Testis (tissue), 3 donors: ENCODE results near the gene OR1F1. TPM values are rescaled to one million over a fixed set of nuclear protein-coding genes. Genes with fewer than 3 reads are reported as not detected.
A peak's percentile ranks its signal among the peaks of the same experiment; 100 is the strongest.

Experiments
- DNase-seq: peaks from one replicate; pipeline ENCODE4 v3.0.0-alpha.2; 2019
- H3K27ac ChIP-seq, 2 donors: fragments of 200-600 bp; sonication (generic); one replicate each; pipeline ENCODE4 v1.5.1; 2019
- H3K27me3 ChIP-seq: fragments of 200-600 bp; sonication (generic); one replicate; pipeline ENCODE4 v1.5.1; 2019
- H3K36me3 ChIP-seq: fragments of 200-600 bp; sonication (generic); one replicate; pipeline ENCODE4 v1.5.1; 2017; ENCODE audit warnings: low read depth; ENCODE audit errors: missing control alignments
- H3K4me1 ChIP-seq: fragments of 200-600 bp; sonication (generic); one replicate; pipeline ENCODE4 v1.5.1; 2019
- H3K4me3 ChIP-seq, 2 donors: fragments of 200-600 bp; sonication (generic); one replicate each; pipeline ENCODE4 v1.5.1; 2017 to 2019
- H3K9me3 ChIP-seq: fragments of 200-600 bp; sonication (generic); one replicate; pipeline ENCODE4 v1.5.1; 2017
- POLR2A ChIP-seq: fragments of 450-650 bp; IDR thresholded peaks from one replicate; pipeline ENCODE4 v1.6.1; 2017; ENCODE audit warnings: antibody characterized with exemption, mild to moderate bottlenecking, moderate library complexity
- WGBS, 2 donors: methylation state at CpG; one replicate each; pipeline ENCODE4 v1.1.5; 2018; 5-methylcytosine and 5-hydroxymethylcytosine counted together
- intact Hi-C: fragments of 100-400 bp; cut with DNase I; formaldehyde crosslinking; loops from one replicate; pipeline ENCODE4 v1.15.1; 2023; ENCODE audit warnings: low total_unique reads
- polyA plus RNA-seq: library from polyadenylated mRNA; stranded (reverse); fragments of 350-450 nt; fragmentation: Illumina TruSeq; extraction: RNeasy Lipid Tissue Mini Kit (QIAGEN cat#74804); gene quantifications from one replicate; pipeline ENCODE4 v1.2.3, GENCODE V29; 2014; ENCODE audit warnings: low read depth, low replicate concordance; ENCODE audit not compliant: insufficient read depth
- total RNA-seq, 2 donors: library from RNA; depleted of rRNA; stranded (reverse); fragments of >200 nt; gene quantifications; one replicate each; pipeline ENCODE4 v1.2.3, GENCODE V29; 2016
- TF ChIP-seq, protein P1 (sequence below), 3 experiments: fragments of 450-650 bp in 2 of 3; fragments of 200-600 bp in 1 of 3; sonication (generic) in 1 of 3; IDR thresholded peaks; one replicate each; pipeline ENCODE4 v1.5.1; 2016 to 2019; ENCODE audit warnings: antibody characterized with exemption in 3 of 3, mild to moderate bottlenecking in 2 of 3, moderate library complexity in 1 of 3

OR1F1 gene
- total and polyA plus RNA-seq, 3 donors from 2014 or later, result not detected

DNA sequence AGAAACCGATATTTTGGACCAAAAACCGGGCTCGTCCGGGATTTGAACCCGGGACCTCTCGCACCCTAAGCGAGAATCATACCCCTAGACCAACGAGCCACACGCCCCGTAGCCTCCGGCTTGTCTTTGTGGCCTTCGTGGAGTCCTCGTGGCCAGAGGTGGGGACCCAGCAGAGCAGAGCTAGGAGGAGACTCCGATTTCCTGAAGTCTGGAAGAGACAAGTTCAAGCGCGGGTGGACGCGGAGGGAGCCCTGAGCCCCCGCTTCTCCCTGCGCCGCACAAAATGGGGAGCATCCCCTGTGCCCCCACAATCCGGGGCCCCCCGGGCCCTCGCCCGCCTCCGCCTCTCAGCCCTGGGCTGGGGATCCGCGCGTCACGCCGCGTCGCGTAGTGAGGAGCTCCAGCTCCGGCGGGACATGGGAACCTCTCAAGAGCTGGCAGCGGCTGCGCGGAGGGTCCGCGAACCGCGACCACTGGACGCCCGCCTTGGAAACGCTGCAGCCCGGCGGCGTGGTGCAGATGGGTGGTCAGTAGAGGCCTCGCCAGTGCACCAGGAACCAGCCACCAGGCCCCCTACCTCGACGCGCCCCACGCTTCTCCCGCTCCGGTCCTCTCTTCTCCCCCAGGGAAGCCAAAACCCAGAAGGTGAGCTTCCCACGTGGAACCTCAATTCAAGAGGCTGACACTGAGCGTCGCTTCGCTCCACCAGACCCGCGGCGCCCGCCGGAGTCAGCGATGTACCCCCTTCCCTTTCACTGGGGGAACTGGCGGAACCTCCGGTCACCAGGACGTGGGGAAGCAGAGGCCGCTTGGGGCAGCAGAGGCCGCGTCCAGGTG, 5.2 kb upstream of the OR1F1 start:
- DNase-seq, result no peak
- WGBS, 2 donors, result 2 to 3% methylated on average over 26 to 72 of the region's 72 CpGs
- Histone ChIP-seq H3K9me3 (no peaks in the 10 kb centered on the region), H3K4me3 (peak overlapping the region; percentile 31 to 34), H3K27ac (no peak overlapping the region), H3K4me1 (peaks cover 5% of the 10 kb centered on the region), H3K27me3 (peaks cover 8% of the 10 kb centered on the region), H3K36me3 (no peaks in the 10 kb centered on the region)
- TF ChIP-seq, protein P1, sequence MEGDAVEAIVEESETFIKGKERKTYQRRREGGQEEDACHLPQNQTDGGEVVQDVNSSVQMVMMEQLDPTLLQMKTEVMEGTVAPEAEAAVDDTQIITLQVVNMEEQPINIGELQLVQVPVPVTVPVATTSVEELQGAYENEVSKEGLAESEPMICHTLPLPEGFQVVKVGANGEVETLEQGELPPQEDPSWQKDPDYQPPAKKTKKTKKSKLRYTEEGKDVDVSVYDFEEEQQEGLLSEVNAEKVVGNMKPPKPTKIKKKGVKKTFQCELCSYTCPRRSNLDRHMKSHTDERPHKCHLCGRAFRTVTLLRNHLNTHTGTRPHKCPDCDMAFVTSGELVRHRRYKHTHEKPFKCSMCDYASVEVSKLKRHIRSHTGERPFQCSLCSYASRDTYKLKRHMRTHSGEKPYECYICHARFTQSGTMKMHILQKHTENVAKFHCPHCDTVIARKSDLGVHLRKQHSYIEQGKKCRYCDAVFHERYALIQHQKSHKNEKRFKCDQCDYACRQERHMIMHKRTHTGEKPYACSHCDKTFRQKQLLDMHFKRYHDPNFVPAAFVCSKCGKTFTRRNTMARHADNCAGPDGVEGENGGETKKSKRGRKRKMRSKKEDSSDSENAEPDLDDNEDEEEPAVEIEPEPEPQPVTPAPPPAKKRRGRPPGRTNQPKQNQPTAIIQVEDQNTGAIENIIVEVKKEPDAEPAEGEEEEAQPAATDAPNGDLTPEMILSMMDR (IDR thresholded peaks at IDR 0.05), result no peak
- TF ChIP-seq POLR2A, result no peak
- intact Hi-C loops, result no loop called here

DNA sequence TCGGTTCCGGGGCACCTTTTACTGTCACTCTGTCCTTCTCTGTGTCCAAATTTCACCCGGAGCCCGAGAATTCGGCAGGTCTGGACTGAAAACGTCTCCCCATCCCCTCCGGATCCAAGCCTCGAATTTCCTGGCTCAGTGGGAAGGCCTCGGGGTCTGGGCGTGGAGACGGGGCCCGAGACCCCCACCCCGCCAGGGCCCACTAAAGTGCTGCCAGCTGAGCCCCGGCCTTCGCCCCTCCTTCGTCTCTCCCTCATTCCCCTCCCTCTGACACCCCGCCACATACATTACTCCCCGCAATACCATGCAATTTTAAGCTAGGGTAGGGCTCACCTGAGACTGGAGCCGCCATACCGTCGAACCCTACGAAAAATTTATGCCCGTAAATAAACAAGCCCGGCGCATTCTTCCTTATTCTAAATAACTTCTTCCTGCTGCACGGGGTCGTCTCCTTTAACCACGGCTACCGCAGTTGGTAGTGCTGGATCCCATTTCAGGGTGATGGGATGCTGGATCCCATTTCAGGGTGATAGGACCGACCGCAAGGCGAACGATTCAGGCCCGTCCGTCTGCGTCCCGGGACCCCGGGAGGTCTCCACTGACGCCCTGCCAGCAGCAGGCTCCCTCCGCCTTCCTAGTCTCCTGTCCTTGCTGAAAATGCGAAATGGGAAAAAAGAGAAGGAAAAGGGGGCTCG, 4.4 kb upstream of the OR1F1 start:
- no peaks in the 10 kb centered on the region for H3K36me3 ChIP-seq
- TF ChIP-seq POLR2A, result no peak
- TF ChIP-seq, protein P1 (IDR thresholded peaks at IDR 0.05), result no peak
- intact Hi-C loops, result no loop called here
- H3K4me3 ChIP-seq, result peak overlapping the region; percentile 31 to 34
- peaks cover 8% of the 10 kb centered on the region for H3K27me3 ChIP-seq
- H3K9me3 ChIP-seq, result no peaks in the 10 kb centered on the region
- peaks cover 5% of the 10 kb centered on the region for H3K4me1 ChIP-seq
- WGBS, 2 donors, result 3 to 5% methylated on average over 38 to 41 of the region's 42 CpGs
- no peak for DNase-seq
- H3K27ac ChIP-seq, result no peak overlapping the region

DNA sequence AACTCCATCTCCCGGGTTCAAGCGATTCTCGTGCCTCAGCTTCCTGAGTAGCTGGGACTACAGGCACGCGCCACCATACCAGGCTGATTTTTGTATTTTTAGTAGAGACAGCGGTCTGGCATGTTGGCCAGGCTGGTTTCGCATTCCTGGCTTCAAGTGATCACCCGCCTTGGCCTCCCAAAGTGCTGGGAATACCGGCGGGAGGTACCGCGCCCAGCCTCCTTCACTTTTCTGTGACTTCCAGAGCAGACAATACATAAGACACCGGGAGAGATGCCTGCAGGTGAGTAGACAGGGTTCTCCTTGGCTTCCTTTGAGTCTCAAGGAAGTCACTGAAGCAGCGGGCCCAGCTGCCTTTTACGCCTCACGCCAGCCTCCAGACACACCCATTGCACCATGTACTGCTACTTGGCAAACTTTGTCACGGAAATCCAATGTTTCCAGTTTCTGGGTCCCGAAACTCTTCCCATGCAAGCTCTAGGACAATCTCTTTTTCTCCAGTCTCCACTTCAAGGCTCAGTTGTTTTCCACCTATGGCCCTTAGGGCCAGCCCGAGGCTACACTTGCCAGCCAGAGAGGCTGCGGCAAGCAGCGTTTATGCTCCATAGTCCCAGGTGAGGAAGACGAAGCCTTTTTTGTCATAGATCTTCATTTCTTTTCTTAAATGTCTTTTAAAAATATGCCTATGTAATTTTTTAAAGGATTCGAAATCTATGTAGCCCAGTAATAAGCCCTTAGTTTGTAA, 886 bp upstream of the OR1F1 start:
- whole genome bisulfite sequencing, 2 donors, result 55 to 56% methylated on average over 23 of the region's 23 CpGs
- no peak for TF ChIP-seq POLR2A
- TF ChIP-seq, protein P1 (IDR thresholded peaks at IDR 0.05), result no peak
- Histone ChIP-seq H3K4me3 (no peak overlapping the region), H3K36me3 (no peaks in the 10 kb centered on the region), H3K27me3 (peaks cover 8% of the 10 kb centered on the region), H3K4me1 (peaks cover 5% of the 10 kb centered on the region), H3K27ac (no peak overlapping the region), H3K9me3 (no peaks in the 10 kb centered on the region)
- DNase-seq, result no peak
- intact Hi-C loops, result no loop called here

DNA sequence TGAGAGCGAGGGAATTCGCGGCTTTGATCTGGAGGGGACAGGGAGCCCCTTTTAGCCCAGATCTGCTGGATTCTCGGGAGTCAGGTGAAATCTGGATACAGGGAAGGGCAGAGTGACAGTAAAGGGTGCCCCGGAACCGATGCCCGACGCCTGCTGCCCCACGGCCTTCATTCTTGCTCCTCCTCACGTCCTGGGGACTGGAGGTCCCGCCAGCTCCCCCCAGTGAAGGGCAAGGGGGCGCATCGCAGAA, 596 bp downstream of the OR1F1 start:
- Histone ChIP-seq H3K36me3 (no peaks in the 10 kb centered on the region), H3K4me1 (no peaks in the 10 kb centered on the region), H3K27me3 (peaks cover under 1% of the 10 kb centered on the region), H3K9me3 (no peaks in the 10 kb centered on the region), H3K4me3 (peak overlapping the region in 1 of 2 donors; percentile 18), H3K27ac (no peak overlapping the region)
- intact Hi-C loops, result no loop called here
- 0% methylated on average over 4 to 11 of the region's 13 CpGs for WGBS, 2 donors
- TF ChIP-seq, protein P1 (IDR thresholded peaks at IDR 0.05), result no peak
- TF ChIP-seq POLR2A, result no peak
- DNase-seq, result no peak
